ENCODE results near the gene CTCF. TPM values are rescaled to one million over a fixed set of nuclear protein-coding genes. Genes with fewer than 3 reads are reported as not detected.

The CTCF gene
- total and polyA plus RNA-seq, 10 of the 15 experiments (the other 5 are each of a cell fraction or from before 2014, with no cell fraction given), result 9.1 to 55.0 (median 41.8) TPM

- H4K20me1 ChIP-seq (ENCODE audit: control insufficient read depth, insufficient read depth), result no peaks in the 10 kb centered on the region
- DNase-seq (ENCODE audit: low read depth, low spot score) (no peak), FAIRE-seq (no peak), ATAC-seq (no peak)
- TF ChIP-seq ESRRA (IDR thresholded peaks at IDR 0.05; ENCODE audit: low read length), result no peak
- TF ChIP-seq SRF (IDR thresholded peaks at IDR 0.05; ENCODE audit: low read depth in 2 of 2, low read length in 2 of 2), result no peak
- no peak for TF ChIP-seq SREBF2 (IDR thresholded peaks at IDR 0.05; ENCODE audit: low read length)
- no peak for TF ChIP-seq NFYA (IDR thresholded peaks at IDR 0.05; ENCODE audit: borderline replicate concordance, low read depth, low read length)
- TF ChIP-seq, protein P1, sequence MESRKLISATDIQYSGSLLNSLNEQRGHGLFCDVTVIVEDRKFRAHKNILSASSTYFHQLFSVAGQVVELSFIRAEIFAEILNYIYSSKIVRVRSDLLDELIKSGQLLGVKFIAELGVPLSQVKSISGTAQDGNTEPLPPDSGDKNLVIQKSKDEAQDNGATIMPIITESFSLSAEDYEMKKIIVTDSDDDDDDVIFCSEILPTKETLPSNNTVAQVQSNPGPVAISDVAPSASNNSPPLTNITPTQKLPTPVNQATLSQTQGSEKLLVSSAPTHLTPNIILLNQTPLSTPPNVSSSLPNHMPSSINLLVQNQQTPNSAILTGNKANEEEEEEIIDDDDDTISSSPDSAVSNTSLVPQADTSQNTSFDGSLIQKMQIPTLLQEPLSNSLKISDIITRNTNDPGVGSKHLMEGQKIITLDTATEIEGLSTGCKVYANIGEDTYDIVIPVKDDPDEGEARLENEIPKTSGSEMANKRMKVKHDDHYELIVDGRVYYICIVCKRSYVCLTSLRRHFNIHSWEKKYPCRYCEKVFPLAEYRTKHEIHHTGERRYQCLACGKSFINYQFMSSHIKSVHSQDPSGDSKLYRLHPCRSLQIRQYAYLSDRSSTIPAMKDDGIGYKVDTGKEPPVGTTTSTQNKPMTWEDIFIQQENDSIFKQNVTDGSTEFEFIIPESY (IDR thresholded peaks at IDR 0.05), result no peak
- no peak for TF ChIP-seq SIN3A (IDR thresholded peaks at IDR 0.05; ENCODE audit: low read depth, low read length)
- TF ChIP-seq MAX (IDR thresholded peaks at IDR 0.05; ENCODE audit: low read depth, low read length), result no peak
- no peaks in the 10 kb centered on the region for H3K27me3 ChIP-seq (replicated peaks in 1 of 2; ENCODE audit: control insufficient read depth in 2 of 2, insufficient read depth in 2 of 2, low read length in 1 of 2)
- CTCF ChIA-PET, result interaction anchor here (1.0 to 1.1 kb wide), 2 partner anchors 41 to 58 kb away, joined by 3 read pairs; no protein-coding TSS in a partner anchor
- peaks cover 20% of the 10 kb centered on the region for H3K79me2 ChIP-seq (ENCODE audit: control insufficient read depth, insufficient read depth, low read length)
- BruUV-seq (replicated peaks), result TSS peak; percentile 43
- SMC1A ChIA-PET (ENCODE audit: uncharacterized antibody, unreplicated experiment), result no interaction called here
- H3K36me3 ChIP-seq (ENCODE audit: control insufficient read depth in 2 of 2, insufficient read depth in 2 of 2, low read length in 1 of 2), result peaks cover 0 to 4% of the 10 kb centered on the region in 2 experiments; a peak in 1 of 4 replicates
- intact Hi-C loops (cut with micrococcal nuclease; ENCODE audit: unreplicated experiment) (no loop called here), in situ Hi-C loops (cut with MboI) (no loop called here)
- RAD21 ChIA-PET (ENCODE audit: unreplicated experiment), result interaction anchor here (1.3 kb wide), 1 partner anchor 38 kb away, joined by 3 read pairs; no protein-coding TSS in a partner anchor
- POLR2A ChIA-PET, result no interaction called here
- H3K9ac ChIP-seq (ENCODE audit: control insufficient read depth, insufficient read depth, low read length), result no peak overlapping the region
- WGBS (ENCODE audit: insufficient coverage, insufficient replicate concordance, low lambda C conversion rate, missing lambda C conversion rate), result 97% methylated on average over 3 of the region's 3 CpGs
- no peaks in the 10 kb centered on the region for H3K9me3 ChIP-seq (replicated peaks; ENCODE audit: control insufficient read depth, insufficient read depth, low read length)
- no peaks in the 10 kb centered on the region for H3K4me1 ChIP-seq (ENCODE audit: control insufficient read depth, insufficient read depth, low read length)
- no peak overlapping the region for H3K27ac ChIP-seq (ENCODE audit: control insufficient read depth, insufficient read depth)
- no peak overlapping the region for H2AFZ ChIP-seq (ENCODE audit: control insufficient read depth, low read depth, low read length)
- no peak overlapping the region for H3K4me2 ChIP-seq (ENCODE audit: control insufficient read depth, insufficient read depth)
- H3K4me3 ChIP-seq, result no peak overlapping the region
These were observed 43.3 kb downstream of the CTCF start for GRCh38 chr16:67605641-67606040.
